Choroid plexus epithelial cell (primary cell): ENCODE data around the gene ACTL7A.
"Not testable (repeated sequence)": the region's sequence is repeated elsewhere in the genome, so short reads cannot be mapped to it uniquely, and the experiment has no call there.

Experiments
- DNase-seq: peaks from one replicate; pipeline ENCODE4 v3.0.0-alpha.2; 2010; ENCODE audit warnings: low read depth
- H3K4me3 ChIP-seq: 2 replicates; pipeline ENCODE4 v1.5.1; 2011; ENCODE audit warnings: low read depth, mild to moderate bottlenecking, control low read depth, low read length, moderate library complexity
- TF ChIP-seq, protein P1 (sequence below): conservative IDR thresholded peaks from 2 replicates; pipeline ENCODE4 v1.5.1; 2011; ENCODE audit warnings: low read depth, mild to moderate bottlenecking, control low read depth, inconsistent platforms, low read length, moderate library complexity

ACTL7A gene

DNA sequence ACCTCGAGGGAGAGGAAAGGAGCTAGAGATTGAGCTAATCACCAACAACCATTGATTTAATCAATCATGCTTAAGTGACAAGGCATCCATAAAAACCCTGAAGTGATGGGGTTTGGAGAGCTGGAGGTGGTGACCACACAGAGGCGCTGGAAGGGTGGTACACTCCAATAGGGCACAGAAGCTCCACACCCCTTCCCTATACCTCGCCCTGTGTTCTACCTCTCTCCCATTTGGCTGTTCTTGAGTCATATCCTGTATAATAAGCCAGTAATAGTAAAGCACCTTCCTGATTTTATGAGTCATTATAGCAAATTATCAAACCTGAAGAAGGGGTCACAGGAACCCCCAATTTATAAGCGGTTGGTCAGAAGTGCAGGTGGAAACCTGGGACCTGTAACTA, 24.5 kb upstream of the ACTL7A start:
- H3K4me3 ChIP-seq, result no peak overlapping the region
- DNase-seq, result no peak
- TF ChIP-seq, protein P1, sequence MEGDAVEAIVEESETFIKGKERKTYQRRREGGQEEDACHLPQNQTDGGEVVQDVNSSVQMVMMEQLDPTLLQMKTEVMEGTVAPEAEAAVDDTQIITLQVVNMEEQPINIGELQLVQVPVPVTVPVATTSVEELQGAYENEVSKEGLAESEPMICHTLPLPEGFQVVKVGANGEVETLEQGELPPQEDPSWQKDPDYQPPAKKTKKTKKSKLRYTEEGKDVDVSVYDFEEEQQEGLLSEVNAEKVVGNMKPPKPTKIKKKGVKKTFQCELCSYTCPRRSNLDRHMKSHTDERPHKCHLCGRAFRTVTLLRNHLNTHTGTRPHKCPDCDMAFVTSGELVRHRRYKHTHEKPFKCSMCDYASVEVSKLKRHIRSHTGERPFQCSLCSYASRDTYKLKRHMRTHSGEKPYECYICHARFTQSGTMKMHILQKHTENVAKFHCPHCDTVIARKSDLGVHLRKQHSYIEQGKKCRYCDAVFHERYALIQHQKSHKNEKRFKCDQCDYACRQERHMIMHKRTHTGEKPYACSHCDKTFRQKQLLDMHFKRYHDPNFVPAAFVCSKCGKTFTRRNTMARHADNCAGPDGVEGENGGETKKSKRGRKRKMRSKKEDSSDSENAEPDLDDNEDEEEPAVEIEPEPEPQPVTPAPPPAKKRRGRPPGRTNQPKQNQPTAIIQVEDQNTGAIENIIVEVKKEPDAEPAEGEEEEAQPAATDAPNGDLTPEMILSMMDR, result no peak

DNA sequence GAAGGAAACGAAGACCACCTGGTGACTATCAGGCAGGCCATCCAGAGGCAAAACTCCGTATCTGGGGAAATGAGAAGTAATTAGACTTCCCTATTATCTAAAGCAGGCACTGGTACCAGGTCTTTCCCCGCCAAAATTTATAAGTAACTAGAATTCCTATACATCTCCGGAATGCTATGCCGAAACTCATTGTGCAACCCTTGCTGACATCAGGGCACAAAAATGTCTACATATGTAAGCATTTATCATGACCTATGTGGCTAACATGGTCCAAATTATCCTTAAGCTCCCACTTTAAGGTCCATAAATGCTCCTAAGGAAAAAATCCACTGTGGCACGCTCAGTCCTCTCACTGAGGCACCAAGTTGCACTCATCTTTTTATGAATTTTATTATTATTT, 24.0 kb upstream of the ACTL7A start:
- TF ChIP-seq, protein P1, result no peak
- DNase-seq, result peak; percentile 43
- no peak overlapping the region for H3K4me3 ChIP-seq

DNA sequence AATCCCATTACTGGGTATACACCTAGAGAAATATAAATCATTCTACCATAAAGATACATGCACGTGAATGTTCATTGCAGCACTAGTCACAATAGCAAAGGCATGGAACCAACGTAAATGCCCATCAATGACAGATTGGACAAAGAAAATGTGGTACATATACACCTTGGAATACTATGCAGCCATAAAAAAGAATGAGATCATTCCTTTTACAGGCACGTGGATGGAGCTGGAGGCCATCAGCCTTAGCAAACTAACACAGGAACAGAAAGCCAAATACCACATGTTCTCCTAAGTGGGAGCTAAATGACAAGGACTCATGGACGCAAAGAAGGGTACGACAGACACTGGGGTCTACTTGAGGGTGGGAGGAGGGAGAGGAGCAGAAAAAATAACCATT, 22.5 kb upstream of the ACTL7A start:
- not testable (repeated sequence) for H3K4me3 ChIP-seq, DNase-seq

DNA sequence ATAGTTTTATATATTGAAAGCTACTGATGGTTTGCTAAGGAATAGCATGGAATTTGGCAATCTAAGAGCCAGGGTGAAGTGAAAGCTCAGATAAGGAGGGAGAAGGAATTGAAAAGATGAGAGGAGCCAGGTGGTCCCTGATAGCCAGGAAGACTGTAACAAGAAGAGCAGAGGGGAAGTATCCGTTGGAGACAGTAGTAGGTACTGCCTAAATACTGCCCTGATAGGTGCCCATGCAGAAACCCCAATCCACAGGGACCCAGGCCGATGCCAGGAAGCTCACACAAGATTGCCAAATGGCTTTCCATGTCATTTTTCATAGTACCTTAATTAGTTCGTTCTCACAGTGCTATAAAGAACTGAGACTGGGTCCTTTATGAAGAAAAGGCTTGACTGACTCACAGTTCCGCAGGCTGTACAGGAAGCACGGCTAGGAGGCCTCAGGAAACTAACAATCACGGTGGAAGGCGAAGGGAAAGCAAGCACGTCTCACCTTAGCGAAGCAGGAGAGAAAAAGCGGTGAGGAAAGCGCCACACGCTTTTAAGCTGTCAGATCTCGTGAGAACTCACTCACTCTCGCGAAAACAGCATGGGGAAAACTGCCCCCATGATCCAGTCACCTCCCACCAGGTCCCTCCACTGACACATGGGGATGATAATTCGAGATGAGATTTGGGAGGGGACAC, 19.3 kb upstream of the ACTL7A start:
- no peak for DNase-seq
- no peak overlapping the region for H3K4me3 ChIP-seq
- TF ChIP-seq, protein P1, result no peak

DNA sequence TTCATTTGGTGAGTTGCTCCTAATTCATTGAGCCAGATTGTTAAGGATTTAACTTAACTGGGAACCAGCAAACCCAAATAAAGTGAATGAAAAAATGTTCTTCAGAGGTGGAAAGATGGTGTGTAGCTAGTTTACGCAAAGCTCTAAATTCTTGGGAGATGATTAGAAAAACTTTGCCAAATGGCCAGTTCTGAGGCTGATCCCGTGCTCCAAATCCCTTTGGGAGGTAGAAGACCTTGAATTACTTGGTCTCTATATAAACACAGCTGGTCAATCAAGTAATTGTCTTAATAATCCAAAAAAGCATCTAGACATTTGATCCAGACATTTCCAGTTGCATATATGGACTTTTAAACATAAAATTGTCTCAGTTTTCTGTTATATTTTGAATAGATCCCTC, 17.7 kb upstream of the ACTL7A start:
- TF ChIP-seq, protein P1, result no peak
- H3K4me3 ChIP-seq, result no peak overlapping the region
- DNase-seq, result no peak

DNA sequence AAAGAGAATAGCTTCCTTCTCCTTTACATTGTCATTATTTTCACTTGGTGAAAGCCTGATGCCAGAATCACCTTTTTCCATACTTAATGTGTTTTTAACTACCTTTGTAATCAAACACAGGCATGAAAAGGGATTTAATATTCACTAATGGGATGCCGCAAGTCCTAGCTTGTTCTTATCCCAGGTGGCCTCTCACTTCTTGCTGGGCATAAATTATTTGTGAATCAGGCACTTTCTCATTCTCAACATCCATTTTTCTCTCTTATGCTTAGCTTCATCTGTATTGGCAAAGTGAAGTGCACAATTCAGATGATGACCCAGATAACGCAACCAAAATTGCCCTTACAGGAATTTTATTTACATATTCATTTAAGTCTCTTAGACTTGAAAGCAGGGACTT, 17.2 kb upstream of the ACTL7A start:
- TF ChIP-seq, protein P1, result no peak
- H3K4me3 ChIP-seq, result no peak overlapping the region
- DNase-seq, result no peak

DNA sequence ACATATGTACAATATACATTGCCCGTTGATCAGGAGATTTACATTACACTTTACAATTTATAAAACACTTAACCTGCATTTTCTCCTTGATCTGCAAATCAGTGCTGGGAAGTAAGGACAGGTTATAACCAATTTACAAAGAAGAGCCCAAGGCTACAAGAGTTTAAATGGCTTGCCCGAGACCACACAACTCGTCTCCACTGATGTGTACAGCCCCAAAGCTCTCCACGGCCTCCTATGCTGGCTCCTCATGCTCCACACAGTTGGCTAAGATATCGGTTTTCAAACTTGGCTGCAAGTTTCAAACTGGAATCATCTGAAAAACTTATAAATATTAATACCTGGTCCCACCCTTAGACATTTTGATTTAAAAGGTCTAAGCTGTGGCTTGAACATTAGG, 16.6 kb upstream of the ACTL7A start:
- no peak for DNase-seq
- TF ChIP-seq, protein P1, result no peak

More for the DNA sequence above, 16.6 kb upstream of the ACTL7A start:
- H3K4me3 ChIP-seq, result no peak overlapping the region
